ENCODE measurements around the gene OR6S1.
"Not testable (repeated sequence)": the region's sequence is repeated elsewhere in the genome, so short reads cannot be mapped to it uniquely, and the experiment has no call there.

The OR6S1 gene

GRCh38 chr14:20620798-20621478, 20.6 kb downstream of the OR6S1 start:
- H3K4me3 ChIP-seq (ENCODE audit: low read depth, low read length) = no peak overlapping the region
- no peak for TF ChIP-seq CTCF (IDR thresholded peaks at IDR 0.05; ENCODE audit: borderline replicate concordance, insufficient read depth, low read depth, low read length)

GRCh38 chr14:20619688-20620087, 21.8 kb downstream of the OR6S1 start:
- not testable (repeated sequence) for H3K4me3 ChIP-seq (ENCODE audit: low read depth, low read length)

GRCh38 chr14:20618271-20618749, 23.2 kb downstream of the OR6S1 start:
- no peak overlapping the region for H3K4me3 ChIP-seq (ENCODE audit: low read depth, low read length)
- TF ChIP-seq CTCF (IDR thresholded peaks at IDR 0.05; ENCODE audit: borderline replicate concordance, insufficient read depth, low read depth, low read length) = no peak

DNA sequence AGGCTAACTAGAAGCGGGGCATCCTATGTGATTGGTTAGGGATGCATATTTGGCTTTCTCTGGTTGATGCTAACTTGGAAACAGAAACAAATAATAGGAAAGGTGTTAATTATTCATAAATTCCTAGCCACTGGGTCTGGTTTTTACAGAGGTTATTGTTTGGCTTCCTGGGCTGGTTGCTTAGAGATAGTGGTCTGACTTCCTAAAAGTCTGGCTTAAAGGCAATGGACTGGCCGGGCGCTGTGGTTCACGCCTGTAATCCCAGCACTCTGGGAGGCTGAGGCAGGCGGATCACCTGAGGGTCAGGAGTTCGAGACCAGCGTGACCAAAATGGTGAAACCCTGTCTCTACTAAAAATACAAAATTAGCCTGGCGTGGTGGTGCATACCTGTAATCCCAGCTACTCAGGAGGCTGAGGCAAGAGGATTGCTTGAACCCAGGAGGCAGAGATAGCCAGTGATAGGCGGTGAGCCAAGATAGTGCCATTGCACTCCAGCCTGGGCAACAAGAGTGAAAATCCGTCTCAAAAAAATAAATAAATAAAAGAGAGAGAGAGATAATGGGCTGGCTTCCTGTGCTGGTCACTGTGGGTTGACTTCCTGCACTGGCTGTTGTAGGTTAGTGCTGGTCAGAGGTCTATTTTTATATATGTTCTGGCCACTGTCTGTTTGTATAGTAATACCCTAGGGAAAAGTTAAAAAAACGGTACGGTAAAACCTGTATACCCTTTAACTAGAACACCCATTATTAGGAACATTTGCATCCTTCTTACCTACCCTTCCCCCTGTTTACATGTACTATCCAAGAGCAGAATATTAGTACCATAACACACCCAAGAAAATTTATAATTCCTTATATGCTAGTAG, 24.1 kb downstream of the OR6S1 start:
- H3K4me3 ChIP-seq (ENCODE audit: low read depth, low read length) = no peak overlapping the region
- TF ChIP-seq CTCF (IDR thresholded peaks at IDR 0.05; ENCODE audit: borderline replicate concordance, insufficient read depth, low read depth, low read length) = no peak

DNA sequence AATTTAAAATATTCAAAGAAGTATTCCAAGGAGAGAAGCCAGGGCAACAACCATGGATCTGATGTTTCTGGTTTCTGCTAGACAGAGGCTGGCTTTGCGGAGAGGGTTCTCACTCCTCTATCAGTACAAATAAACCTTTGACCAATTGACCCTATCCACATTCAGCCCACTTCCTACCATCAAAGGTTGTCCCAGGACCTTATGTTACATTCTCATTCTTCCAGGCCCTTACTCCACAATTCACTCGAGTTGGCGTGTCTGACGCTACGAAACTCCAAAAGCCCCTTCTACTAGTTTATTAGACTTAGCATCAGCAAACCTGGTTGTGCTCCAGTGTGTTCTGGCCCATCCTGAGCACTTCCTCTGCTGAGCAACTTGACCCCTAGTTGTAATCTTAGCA, 25.5 kb downstream of the OR6S1 start:
- no peak overlapping the region for H3K4me3 ChIP-seq (ENCODE audit: low read depth, low read length)
- no peak for TF ChIP-seq CTCF (IDR thresholded peaks at IDR 0.05; ENCODE audit: borderline replicate concordance, insufficient read depth, low read depth, low read length)

GRCh38 chr14:20614038-20614840, 27.3 kb downstream of the OR6S1 start:
- peak overlapping the region; percentile 45 for H3K4me3 ChIP-seq (ENCODE audit: low read depth, low read length)
- TF ChIP-seq CTCF (IDR thresholded peaks at IDR 0.05; ENCODE audit: borderline replicate concordance, insufficient read depth, low read depth, low read length) = no peak

Data from GM12875 (cell line).